Activated CD4-positive, CD25-positive, alpha-beta regulatory T cell (primary cell): ENCODE results near the gene CDHR5.
"Not testable (repeated sequence)": the region's sequence is repeated elsewhere in the genome, so short reads cannot be mapped to it uniquely, and the experiment has no call there.

ENCODE experiments used
- DNase-seq, 4 experiments: peaks; one replicate each; lab custom pipeline; 2025; lab: John Stamatoyannopoulos, UW

The CDHR5 gene

GRCh38 chr11:624705-625635, at the start of gene CDHR5:
Gene CDHR5 (minus strand): TSS chr11:624955. CDS start chr11:624902, 53 bp downstream.
- DNase-seq, result no peak

GRCh38 chr11:674406-674805, 49.7 kb upstream of the CDHR5 start:
- DNase-seq, result no peak

GRCh38 chr11:673866-674265, 49.1 kb upstream of the CDHR5 start:
- no peak for DNase-seq

GRCh38 chr11:665704-666281, 41.0 kb upstream of the CDHR5 start:
- no peak for DNase-seq

- no peak for DNase-seq
Measured at GRCh38 chr11:665062-665703, 40.4 kb upstream of the CDHR5 start.

GRCh38 chr11:662689-663274, 38.0 kb upstream of the CDHR5 start:
- no peak for DNase-seq

- DNase-seq, result no peak
Measured at GRCh38 chr11:660681-661444, 36.1 kb upstream of the CDHR5 start.

GRCh38 chr11:660281-660680, 35.5 kb upstream of the CDHR5 start:
- no peak for DNase-seq

GRCh38 chr11:659532-660085, 34.9 kb upstream of the CDHR5 start:
- no peak for DNase-seq

GRCh38 chr11:657691-658126, 33.0 kb upstream of the CDHR5 start:
- DNase-seq, result no peak

GRCh38 chr11:656866-657265, 32.1 kb upstream of the CDHR5 start:
- DNase-seq, result no peak

- DNase-seq, result no peak
Measured at GRCh38 chr11:656426-656825, 31.7 kb upstream of the CDHR5 start.

GRCh38 chr11:655036-655726, 30.4 kb upstream of the CDHR5 start:
- DNase-seq, result no peak

GRCh38 chr11:654444-654843, 29.7 kb upstream of the CDHR5 start:
- DNase-seq, result not testable (repeated sequence)

GRCh38 chr11:653837-654236, 29.1 kb upstream of the CDHR5 start:
- no peak for DNase-seq

GRCh38 chr11:653136-653535, 28.4 kb upstream of the CDHR5 start:
- not testable (repeated sequence) for DNase-seq

GRCh38 chr11:650482-650881, 25.7 kb upstream of the CDHR5 start:
- DNase-seq, result no peak

GRCh38 chr11:647672-648158, 23.0 kb upstream of the CDHR5 start:
- DNase-seq, result not testable (repeated sequence)

GRCh38 chr11:646214-646613, 21.5 kb upstream of the CDHR5 start:
- no peak for DNase-seq

- no peak for DNase-seq
Measured at GRCh38 chr11:645536-645935, 20.8 kb upstream of the CDHR5 start.
